Epithelial cell of proximal tubule (primary cell): ENCODE results near the gene ADGRB3. TPM values are rescaled to one million over a fixed set of nuclear protein-coding genes. Genes with fewer than 3 reads are reported as not detected.

Source experiments
- DNase-seq: peaks from one replicate; pipeline ENCODE4 v3.0.0-alpha.2; 2011; ENCODE audit warnings: low read depth
- H3K4me3 ChIP-seq: 2 replicates; pipeline ENCODE4 v1.5.1; 2011; ENCODE audit warnings: low read depth, mild to moderate bottlenecking, low read length
- CTCF ChIP-seq: conservative IDR thresholded peaks from 2 replicates; pipeline ENCODE4 v1.5.1; 2012; ENCODE audit warnings: low read depth, mild to moderate bottlenecking, low read length
- total RNA-seq: library from RNA; depleted of rRNA; stranded (reverse); fragments of >200 nt; gene quantifications from 2 replicates; pipeline ENCODE4 v1.2.3, GENCODE V29; 2015

ADGRB3 gene
- total RNA-seq, 1 donor from 2014 or later = 4.7 TPM

GRCh38 chr6:69005199-69005598 lies 370.1 kb downstream of the ADGRB3 start:
- no peak for DNase-seq
- H3K4me3 ChIP-seq = no peak overlapping the region
- TF ChIP-seq CTCF = no peak

DNA sequence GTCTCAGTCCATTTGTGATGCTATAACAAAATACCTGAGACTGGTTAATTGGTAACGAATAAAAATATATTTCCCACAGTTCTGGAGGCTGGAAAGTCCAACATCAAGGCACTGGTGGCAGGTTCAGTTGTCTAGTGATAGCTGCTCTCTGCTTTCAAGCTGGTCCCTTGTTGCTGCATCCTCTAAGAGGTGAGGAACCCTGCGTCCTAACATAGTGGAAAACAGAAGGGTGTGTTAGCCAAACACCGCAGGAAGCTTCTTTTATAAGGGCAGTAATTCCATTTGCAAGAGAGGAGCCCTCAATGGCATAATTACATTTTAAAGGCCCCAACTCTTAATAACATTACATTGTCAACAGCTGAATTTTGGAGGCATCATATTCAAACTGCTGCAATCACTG lies 372.7 kb downstream of the ADGRB3 start:
- no peak for TF ChIP-seq CTCF
- no peak for DNase-seq
- H3K4me3 ChIP-seq = no peak overlapping the region

DNA sequence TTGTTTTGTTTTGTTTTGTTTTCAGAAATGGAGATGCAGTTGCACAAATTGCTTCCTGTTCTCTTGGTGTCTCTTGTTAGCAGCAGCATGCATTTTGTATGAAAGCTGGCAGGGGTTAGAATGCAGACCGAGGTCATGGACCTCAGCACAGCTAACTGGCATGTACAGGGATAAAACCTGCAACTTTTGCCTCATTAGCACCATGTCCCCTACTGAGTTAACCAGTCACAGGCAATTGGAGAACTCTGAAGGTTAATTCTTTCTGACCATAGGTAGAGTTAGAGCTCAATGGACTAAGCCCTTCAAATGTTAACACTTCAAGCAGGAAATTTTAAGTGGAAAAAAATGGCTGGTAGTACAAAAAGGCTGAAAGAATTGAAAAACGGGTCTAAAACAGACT lies 377.1 kb downstream of the ADGRB3 start:
- TF ChIP-seq CTCF = no peak
- no peak for DNase-seq
- H3K4me3 ChIP-seq = no peak overlapping the region

- TF ChIP-seq CTCF = no peak
- H3K4me3 ChIP-seq = no peak overlapping the region
- no peak for DNase-seq
Observed at GRCh38 chr6:69012876-69013275, 377.8 kb downstream of the ADGRB3 start.

DNA sequence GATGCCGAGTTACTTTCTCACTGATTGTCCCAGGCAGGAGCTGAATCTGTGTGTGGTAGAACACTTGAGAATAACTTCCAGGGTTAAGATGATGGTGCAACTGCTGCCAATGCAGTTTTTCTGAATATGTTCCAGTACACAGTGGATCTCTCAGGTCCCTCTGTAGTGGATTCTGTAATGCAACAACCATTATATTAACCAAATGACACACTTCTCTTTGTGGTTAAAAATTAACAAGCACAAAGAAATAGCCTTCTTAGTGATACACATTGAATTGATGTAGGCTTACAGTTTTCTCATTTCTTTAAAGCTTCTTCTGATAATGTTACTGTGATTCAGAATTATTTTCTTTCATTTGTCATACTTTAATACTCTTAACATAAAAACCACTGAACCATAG lies 383.8 kb downstream of the ADGRB3 start:
- no peak for DNase-seq
- no peak overlapping the region for H3K4me3 ChIP-seq
- no peak for TF ChIP-seq CTCF

- DNase-seq = no peak
- no peak for TF ChIP-seq CTCF
Observed at GRCh38 chr6:69019832-69020231, 384.8 kb downstream of the ADGRB3 start.

GRCh38 chr6:69022993-69023392 lies 387.9 kb downstream of the ADGRB3 start:
- H3K4me3 ChIP-seq = no peak overlapping the region
- DNase-seq = no peak
- no peak for TF ChIP-seq CTCF

More at GRCh38 chr6:69019832-69020231, 384.8 kb downstream of the ADGRB3 start:
- H3K4me3 ChIP-seq = no peak overlapping the region
